Gastrocnemius medialis (tissue), 4 donors: ENCODE measurements around the gene PDSS1. TPM values are rescaled to one million over a fixed set of nuclear protein-coding genes. Genes with fewer than 3 reads are reported as not detected.

Experiments used
- ATAC-seq, 2 donors: fragments of 150-250 bp; one replicate each; pipeline ENCODE4 v1.9.1; 2016
- DNase-seq, 2 donors: peaks; one replicate each; pipeline ENCODE4 v3.0.0-alpha.2; 2019
- H3K27ac ChIP-seq, 4 donors: fragments of 200-600 bp; sonication (generic); 1 replicate in 1 of 4; 2 replicates in 3 of 4; pipeline ENCODE4 v1.5.1; 2016 to 2018; ENCODE audit warnings: mild to moderate bottlenecking in 2 of 4, moderate library complexity in 1 of 4
- H3K27me3 ChIP-seq, 3 donors: fragments of 200-600 bp; sonication (generic) in 2 of 3; 1 replicate in 1 of 3; 2 replicates in 2 of 3; pipeline versions ENCODE4 v1.5.1 to v1.6.0; 2016 to 2019; ENCODE audit warnings: mild to moderate bottlenecking in 1 of 3, moderate library complexity in 1 of 3
- H3K36me3 ChIP-seq, 2 donors: fragments of 200-600 bp; sonication (generic) in 1 of 2; one replicate each; pipeline ENCODE4 v1.5.1; 2017 to 2018
- H3K4me1 ChIP-seq, 2 donors: fragments of 200-600 bp; sonication (generic) in 1 of 2; one replicate each; pipeline ENCODE4 v1.5.1; 2016 to 2017; ENCODE audit warnings: mild to moderate bottlenecking in 2 of 2
- H3K4me3 ChIP-seq, 4 donors: fragments of 200-600 bp; sonication (generic) in 3 of 4; 1 replicate in 1 of 4; 2 replicates in 3 of 4; pipeline ENCODE4 v1.5.1; 2016 to 2019; ENCODE audit warnings: mild to moderate bottlenecking in 2 of 4
- H3K9me3 ChIP-seq, 3 donors: fragments of 200-600 bp; sonication (generic) in 2 of 3; 1 replicate in 1 of 3; 2 replicates in 2 of 3; pipeline ENCODE4 v1.5.1; 2016 to 2019
- CTCF ChIP-seq, 5 experiments: fragments of 450-650 bp in 3 of 5; fragments of 200-600 bp in 2 of 5; sonication (generic) in 2 of 5; IDR thresholded peaks in 4 of 5; conservative IDR thresholded peaks in 1 of 5; 1 replicate in 4 of 5; 2 replicates in 1 of 5; pipeline ENCODE4 v1.5.1; 2016 to 2019; ENCODE audit warnings: antibody characterized with exemption in 5 of 5, mild to moderate bottlenecking in 3 of 5, moderate library complexity in 3 of 5
- POLR2A ChIP-seq, 2 donors: fragments of 450-650 bp; IDR thresholded peaks; one replicate each; pipeline ENCODE4 v1.6.1; 2017; ENCODE audit warnings: antibody characterized with exemption in 2 of 2, mild to moderate bottlenecking in 2 of 2, moderate library complexity in 2 of 2
- in situ Hi-C, 4 donors: fragments of 200-750 bp; cut with MboI; loops; one replicate each; pipeline versions ENCODE4 v1.15.0 to v1.8.0; 2017; ENCODE audit warnings: low sequenced_read_pairs in 4 of 4
- intact Hi-C: fragments of 100-400 bp; cut with DNase I; formaldehyde crosslinking; loops from one replicate; pipeline ENCODE4 v1.15.1; 2023; ENCODE audit warnings: low total_unique reads
- total RNA-seq, 4 donors: library from RNA; depleted of rRNA; stranded (reverse); fragments of >200 nt; gene quantifications; one replicate each; pipeline versions ENCODE4 v1.1.0 to v1.2.3, GENCODE V29; 2016

PDSS1 gene
- total RNA-seq, 4 donors from 2014 or later, result 5.3 to 13.2 (median 8.2) TPM

GRCh38 chr10:26723016-26723415 is 25.5 kb downstream of the PDSS1 start:
- in situ Hi-C loops (loop anchor here in 2 of 4 donors (10.0 to 25.0 kb wide), 2 partner anchors 139 to 152 kb away; partner anchors contain the start of gene ABI1 (in 1 of the 2)), intact Hi-C loops (no loop called here)

GRCh38 chr10:26725837-26726727 is 28.6 kb downstream of the PDSS1 start:
- Histone ChIP-seq H3K27ac (no peak overlapping the region), H3K4me1 (no peaks in the 10 kb centered on the region), H3K27me3 (no peaks in the 10 kb centered on the region), H3K36me3 (peaks cover 0 to 20% of the 10 kb centered on the region in 2 donors), H3K4me3 (no peak overlapping the region), H3K9me3 (no peaks in the 10 kb centered on the region)
- TF ChIP-seq CTCF (IDR thresholded peaks at IDR 0.05 in 4 of 5, conservative IDR thresholded peaks at IDR 0.05 in 1 of 5) (peak; percentile 65 to 74 (median 70)), POLR2A (IDR thresholded peaks at IDR 0.05) (no peak)
- in situ Hi-C loops (loop anchor here in 3 of 4 donors (5.0 to 10.0 kb wide), 3 partner anchors 149 to 156 kb away; no protein-coding TSS in a partner anchor), intact Hi-C loops (loop anchor here (1.0 kb wide), 1 partner anchor 156 kb away; no protein-coding TSS in a partner anchor)
- DNase-seq (peak; percentile 25 to 35), ATAC-seq (no peak)

More at GRCh38 chr10:26723016-26723415, 25.5 kb downstream of the PDSS1 start:
- Histone ChIP-seq H3K9me3 (no peaks in the 10 kb centered on the region), H3K27me3 (no peaks in the 10 kb centered on the region), H3K27ac (no peak overlapping the region), H3K4me3 (no peak overlapping the region), H3K4me1 (no peaks in the 10 kb centered on the region), H3K36me3 (peaks cover 0 to 33% of the 10 kb centered on the region in 2 donors)
- TF ChIP-seq CTCF (IDR thresholded peaks at IDR 0.05 in 4 of 5, conservative IDR thresholded peaks at IDR 0.05 in 1 of 5), result no peak
- no peak for TF ChIP-seq POLR2A (IDR thresholded peaks at IDR 0.05)
- no peak for ATAC-seq
- DNase-seq, result no peak

- in situ Hi-C loops, result loop anchor here in 3 of 4 donors (5.0 to 10.0 kb wide), 3 partner anchors 148 to 155 kb away; no protein-coding TSS in a partner anchor
Measured at GRCh38 chr10:26727005-26727404, 29.5 kb downstream of the PDSS1 start.

GRCh38 chr10:26728957-26729356 is 31.5 kb downstream of the PDSS1 start:
- ATAC-seq (no peak), DNase-seq (no peak)
- H3K36me3 ChIP-seq, result peaks cover 0 to 35% of the 10 kb centered on the region in 2 donors
- H3K9me3 ChIP-seq, result no peaks in the 10 kb centered on the region
- H3K27ac ChIP-seq, result no peak overlapping the region
- H3K4me1 ChIP-seq, result no peaks in the 10 kb centered on the region
- intact Hi-C loops, result no loop called here
- no peaks in the 10 kb centered on the region for H3K27me3 ChIP-seq
- no peak for TF ChIP-seq CTCF (IDR thresholded peaks at IDR 0.05 in 4 of 5, conservative IDR thresholded peaks at IDR 0.05 in 1 of 5)
- in situ Hi-C loops, result loop anchor here in 3 of 4 donors (5.0 to 10.0 kb wide), 3 partner anchors 146 to 153 kb away; no protein-coding TSS in a partner anchor
- H3K4me3 ChIP-seq, result no peak overlapping the region

More at GRCh38 chr10:26727005-26727404, 29.5 kb downstream of the PDSS1 start:
- Histone ChIP-seq H3K4me1 (no peaks in the 10 kb centered on the region), H3K4me3 (no peak overlapping the region), H3K27me3 (no peaks in the 10 kb centered on the region), H3K27ac (no peak overlapping the region), H3K36me3 (peaks cover 0 to 25% of the 10 kb centered on the region in 2 donors), H3K9me3 (no peaks in the 10 kb centered on the region)
- no peak for TF ChIP-seq POLR2A (IDR thresholded peaks at IDR 0.05)
- TF ChIP-seq CTCF (IDR thresholded peaks at IDR 0.05 in 4 of 5, conservative IDR thresholded peaks at IDR 0.05 in 1 of 5), result no peak
- intact Hi-C loops, result no loop called here
- no peak for ATAC-seq
- no peak for DNase-seq
